ENCODE results near the gene TMED1.
A peak's percentile ranks its signal among the peaks of the same experiment; 100 is the strongest.

Gene TMED1

GRCh38 chr19:10811391-10812111, 24.5 kb downstream of the TMED1 start:
- no peak overlapping the region for H3K4me3 ChIP-seq (ENCODE audit: low read length)
- H3K36me3 ChIP-seq (ENCODE audit: control insufficient read depth, insufficient read depth, low read length) = peaks cover 40% of the 10 kb centered on the region
- no peaks in the 10 kb centered on the region for H3K27me3 ChIP-seq (ENCODE audit: control insufficient read depth, insufficient read depth, low read length)
- H3K4me1 ChIP-seq (ENCODE audit: control insufficient read depth, insufficient read depth, low read length) = peaks cover 20% of the 10 kb centered on the region
- H3K9me3 ChIP-seq (ENCODE audit: control insufficient read depth, low read length) = no peaks in the 10 kb centered on the region
- H3K9ac ChIP-seq (ENCODE audit: low read length) = no peak overlapping the region

GRCh38 chr19:10809651-10810285, 26.2 kb downstream of the TMED1 start:
- H3K9me3 ChIP-seq (ENCODE audit: control insufficient read depth, low read length) = no peaks in the 10 kb centered on the region
- no peaks in the 10 kb centered on the region for H3K27me3 ChIP-seq (ENCODE audit: control insufficient read depth, insufficient read depth, low read length)
- no peak overlapping the region for H3K4me3 ChIP-seq (ENCODE audit: low read length)
- H3K9ac ChIP-seq (ENCODE audit: low read length) = peak overlapping the region; percentile 25
- H3K36me3 ChIP-seq (ENCODE audit: control insufficient read depth, insufficient read depth, low read length) = peaks cover 41% of the 10 kb centered on the region
- peaks cover 20% of the 10 kb centered on the region for H3K4me1 ChIP-seq (ENCODE audit: control insufficient read depth, insufficient read depth, low read length)

DNA sequence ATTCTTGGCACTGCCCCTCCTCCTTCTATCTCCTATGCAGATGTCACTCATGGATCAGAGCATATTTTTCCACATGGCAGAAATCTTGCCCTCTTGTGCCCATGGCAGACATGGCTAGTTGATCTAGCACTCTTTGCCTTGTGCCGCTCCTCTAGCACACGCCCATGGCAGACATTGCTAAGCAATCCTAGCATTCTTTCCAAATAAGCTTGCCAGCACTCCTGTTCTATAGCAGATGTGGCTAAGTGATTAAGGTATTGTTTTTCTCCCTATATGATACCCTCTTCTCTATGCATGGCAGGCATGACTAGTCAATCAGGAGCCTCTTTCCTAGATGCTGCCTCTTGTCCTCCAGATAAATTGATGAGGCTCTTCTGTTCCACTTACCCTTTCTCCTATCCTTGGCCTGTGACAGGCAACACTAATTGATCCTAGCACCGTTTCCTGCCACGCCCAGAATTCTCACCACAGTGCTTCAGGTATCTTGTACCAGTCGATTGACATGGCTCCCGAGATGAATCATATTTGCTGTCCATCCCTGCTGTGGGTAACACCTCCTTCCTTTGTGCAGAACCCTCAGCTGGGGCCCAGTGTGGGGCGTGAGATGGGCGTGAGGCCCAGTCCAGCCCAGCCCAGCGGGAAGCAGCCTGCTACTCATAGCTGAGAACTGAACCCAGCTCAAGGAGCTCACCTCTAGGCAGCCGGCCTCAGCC, 26.9 kb downstream of the TMED1 start:
- Histone ChIP-seq H3K4me1 (ENCODE audit: control insufficient read depth, insufficient read depth, low read length) (peaks cover 20% of the 10 kb centered on the region), H3K36me3 (ENCODE audit: control insufficient read depth, insufficient read depth, low read length) (peaks cover 43% of the 10 kb centered on the region), H3K27me3 (ENCODE audit: control insufficient read depth, insufficient read depth, low read length) (no peaks in the 10 kb centered on the region), H3K9ac (ENCODE audit: low read length) (peak overlapping the region; percentile 25), H3K4me3 (ENCODE audit: low read length) (no peak overlapping the region), H3K9me3 (ENCODE audit: control insufficient read depth, low read length) (no peaks in the 10 kb centered on the region)

- Histone ChIP-seq H3K9ac (ENCODE audit: low read length) (no peak overlapping the region), H3K27me3 (ENCODE audit: control insufficient read depth, insufficient read depth, low read length) (no peaks in the 10 kb centered on the region), H3K9me3 (ENCODE audit: control insufficient read depth, low read length) (no peaks in the 10 kb centered on the region), H3K4me1 (ENCODE audit: control insufficient read depth, insufficient read depth, low read length) (peaks cover 20% of the 10 kb centered on the region), H3K36me3 (ENCODE audit: control insufficient read depth, insufficient read depth, low read length) (peaks cover 52% of the 10 kb centered on the region), H3K4me3 (ENCODE audit: low read length) (no peak overlapping the region)
These were observed 30.2 kb downstream of the TMED1 start for GRCh38 chr19:10805758-10806247.

DNA sequence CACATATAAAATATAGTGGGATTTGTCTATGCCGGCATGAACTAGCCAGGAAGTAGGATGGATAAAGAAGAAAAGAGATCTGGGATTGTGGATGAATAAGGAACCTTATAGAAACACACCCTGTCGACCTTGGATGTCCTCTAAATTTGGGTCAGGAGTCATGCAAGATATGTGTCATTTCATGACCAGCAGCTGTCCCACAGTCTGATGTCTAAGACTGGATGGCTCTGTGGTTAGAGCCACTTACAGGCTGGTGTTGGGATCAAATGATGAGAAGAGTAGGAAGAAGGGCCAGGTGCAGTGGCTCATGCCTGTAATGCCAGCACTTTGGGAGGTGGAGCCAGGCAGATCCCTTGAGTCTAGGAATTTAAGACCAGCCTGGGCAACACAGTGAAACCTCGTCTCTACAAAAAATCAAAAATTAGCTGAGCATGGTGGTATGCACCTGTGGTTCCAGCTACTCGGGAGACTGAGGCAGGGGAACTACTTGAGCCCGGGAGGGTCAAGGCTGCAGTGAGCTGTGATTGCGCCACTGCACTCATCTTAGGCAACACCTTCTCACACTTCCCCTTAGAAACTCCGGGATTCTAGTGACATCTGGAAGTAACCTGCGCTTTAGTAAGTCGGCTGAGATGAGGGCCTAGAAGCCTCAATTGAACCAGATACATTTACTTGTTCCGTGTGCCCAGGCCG, 30.8 kb downstream of the TMED1 start:
- Histone ChIP-seq H3K9me3 (ENCODE audit: control insufficient read depth, low read length) (no peaks in the 10 kb centered on the region), H3K4me1 (ENCODE audit: control insufficient read depth, insufficient read depth, low read length) (peaks cover 19% of the 10 kb centered on the region), H3K9ac (ENCODE audit: low read length) (no peak overlapping the region), H3K27me3 (ENCODE audit: control insufficient read depth, insufficient read depth, low read length) (no peaks in the 10 kb centered on the region), H3K4me3 (ENCODE audit: low read length) (no peak overlapping the region), H3K36me3 (ENCODE audit: control insufficient read depth, insufficient read depth, low read length) (peaks cover 51% of the 10 kb centered on the region)

GRCh38 chr19:10803252-10803651, 32.8 kb downstream of the TMED1 start:
- peaks cover 43% of the 10 kb centered on the region for H3K36me3 ChIP-seq (ENCODE audit: control insufficient read depth, insufficient read depth, low read length)
- H3K9ac ChIP-seq (ENCODE audit: low read length) = no peak overlapping the region
- no peaks in the 10 kb centered on the region for H3K4me1 ChIP-seq (ENCODE audit: control insufficient read depth, insufficient read depth, low read length)
- no peaks in the 10 kb centered on the region for H3K27me3 ChIP-seq (ENCODE audit: control insufficient read depth, insufficient read depth, low read length)
- no peak overlapping the region for H3K4me3 ChIP-seq (ENCODE audit: low read length)
- H3K9me3 ChIP-seq (ENCODE audit: control insufficient read depth, low read length) = no peaks in the 10 kb centered on the region

DNA sequence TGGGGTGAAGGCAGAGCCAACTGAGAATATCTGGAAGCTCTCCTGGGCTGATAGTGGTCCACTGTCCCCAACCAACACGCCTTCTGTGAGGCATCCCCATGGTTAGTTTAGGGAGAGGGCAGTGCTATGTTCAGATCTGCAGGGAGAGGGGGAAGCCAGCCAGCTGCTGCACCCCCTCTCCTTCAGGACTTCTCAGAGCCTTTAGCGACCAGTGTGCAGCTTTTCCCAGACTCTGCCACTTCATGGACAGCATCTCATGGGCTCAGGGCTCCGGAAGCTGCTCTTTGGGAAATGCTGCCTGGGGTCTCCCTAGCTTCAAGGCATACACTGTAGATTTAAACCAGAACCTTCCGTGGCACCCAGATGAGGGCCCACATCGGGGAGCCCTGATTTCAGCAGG, 33.5 kb downstream of the TMED1 start:
- Histone ChIP-seq H3K4me3 (ENCODE audit: low read length) (no peak overlapping the region), H3K4me1 (ENCODE audit: control insufficient read depth, insufficient read depth, low read length) (no peaks in the 10 kb centered on the region), H3K36me3 (ENCODE audit: control insufficient read depth, insufficient read depth, low read length) (peaks cover 46% of the 10 kb centered on the region), H3K27me3 (ENCODE audit: control insufficient read depth, insufficient read depth, low read length) (no peaks in the 10 kb centered on the region), H3K9ac (ENCODE audit: low read length) (no peak overlapping the region), H3K9me3 (ENCODE audit: control insufficient read depth, low read length) (no peaks in the 10 kb centered on the region)

GRCh38 chr19:10800488-10800887, 35.5 kb downstream of the TMED1 start:
- Histone ChIP-seq H3K9me3 (ENCODE audit: control insufficient read depth, low read length) (no peaks in the 10 kb centered on the region), H3K36me3 (ENCODE audit: control insufficient read depth, insufficient read depth, low read length) (peaks cover 56% of the 10 kb centered on the region), H3K9ac (ENCODE audit: low read length) (no peak overlapping the region), H3K27me3 (ENCODE audit: control insufficient read depth, insufficient read depth, low read length) (no peaks in the 10 kb centered on the region), H3K4me1 (ENCODE audit: control insufficient read depth, insufficient read depth, low read length) (no peaks in the 10 kb centered on the region), H3K4me3 (ENCODE audit: low read length) (no peak overlapping the region)

DNA sequence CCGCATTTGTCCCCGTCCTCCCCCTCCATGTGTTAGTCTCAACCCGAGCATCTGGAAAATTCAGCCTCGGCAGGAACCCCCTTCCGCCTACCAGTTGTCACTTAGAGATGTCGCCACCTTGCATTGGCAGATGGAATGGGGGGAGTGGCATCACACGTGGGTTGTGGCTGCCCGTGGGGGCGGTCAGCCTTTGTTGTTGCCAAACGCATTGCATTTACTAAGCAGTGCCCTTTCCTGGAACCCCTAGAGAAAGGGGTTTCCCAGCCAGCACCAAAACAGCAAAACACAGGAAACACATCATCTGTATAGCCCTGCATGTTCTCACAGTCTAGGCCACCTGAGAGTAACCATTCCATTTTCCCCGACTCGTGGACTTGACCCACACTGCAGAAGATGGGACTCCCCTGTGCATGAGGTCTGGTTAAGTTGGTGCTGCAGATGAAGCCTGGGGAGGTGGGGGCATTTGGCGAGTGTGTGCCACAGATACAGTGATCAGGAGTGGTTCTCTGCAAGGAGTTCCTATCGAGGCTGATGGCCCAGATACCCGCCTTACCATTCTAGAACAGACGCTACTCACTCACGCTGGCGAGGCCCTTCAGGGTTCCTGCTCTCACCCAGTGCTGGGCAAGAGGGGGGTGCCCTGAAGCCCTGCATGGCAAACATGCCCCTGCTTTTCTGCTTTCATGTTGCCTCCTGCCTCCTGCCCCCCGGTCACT, 38.3 kb downstream of the TMED1 start:
- H3K27me3 ChIP-seq (ENCODE audit: control insufficient read depth, insufficient read depth, low read length) = no peaks in the 10 kb centered on the region
- H3K9me3 ChIP-seq (ENCODE audit: control insufficient read depth, low read length) = no peaks in the 10 kb centered on the region
- H3K4me3 ChIP-seq (ENCODE audit: low read length) = no peak overlapping the region
- H3K9ac ChIP-seq (ENCODE audit: low read length) = no peak overlapping the region
- H3K36me3 ChIP-seq (ENCODE audit: control insufficient read depth, insufficient read depth, low read length) = peaks cover 46% of the 10 kb centered on the region
- no peaks in the 10 kb centered on the region for H3K4me1 ChIP-seq (ENCODE audit: control insufficient read depth, insufficient read depth, low read length)

GRCh38 chr19:10797078-10797477, 38.9 kb downstream of the TMED1 start:
- Histone ChIP-seq H3K4me3 (ENCODE audit: low read length) (no peak overlapping the region), H3K9ac (ENCODE audit: low read length) (no peak overlapping the region), H3K36me3 (ENCODE audit: control insufficient read depth, insufficient read depth, low read length) (peaks cover 43% of the 10 kb centered on the region), H3K9me3 (ENCODE audit: control insufficient read depth, low read length) (no peaks in the 10 kb centered on the region), H3K27me3 (ENCODE audit: control insufficient read depth, insufficient read depth, low read length) (no peaks in the 10 kb centered on the region), H3K4me1 (ENCODE audit: control insufficient read depth, insufficient read depth, low read length) (no peaks in the 10 kb centered on the region)

DNA sequence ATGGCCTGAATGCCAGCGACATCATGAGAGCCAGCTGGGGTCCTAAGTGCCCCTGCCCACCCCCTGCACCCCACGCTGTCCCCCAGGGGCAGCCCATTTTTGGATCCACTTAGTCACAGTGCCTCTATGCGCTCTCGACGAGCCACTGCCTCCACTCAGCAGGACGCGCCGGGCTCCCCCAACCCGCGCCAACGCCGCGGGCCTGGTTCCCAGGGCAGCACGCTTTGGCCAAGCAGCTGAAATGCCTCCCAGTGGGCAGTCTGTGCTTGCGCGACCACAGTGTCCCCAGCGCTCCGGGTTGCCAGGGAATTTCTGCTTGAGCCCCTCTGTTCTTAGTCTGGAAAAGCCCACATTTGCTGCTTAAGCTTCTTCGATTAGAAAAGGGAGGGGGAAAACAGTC, 39.4 kb downstream of the TMED1 start:
- H3K36me3 ChIP-seq (ENCODE audit: control insufficient read depth, insufficient read depth, low read length) = peaks cover 45% of the 10 kb centered on the region
- no peaks in the 10 kb centered on the region for H3K4me1 ChIP-seq (ENCODE audit: control insufficient read depth, insufficient read depth, low read length)
- H3K27me3 ChIP-seq (ENCODE audit: control insufficient read depth, insufficient read depth, low read length) = no peaks in the 10 kb centered on the region
- no peaks in the 10 kb centered on the region for H3K9me3 ChIP-seq (ENCODE audit: control insufficient read depth, low read length)
- H3K9ac ChIP-seq (ENCODE audit: low read length) = no peak overlapping the region
- no peak overlapping the region for H3K4me3 ChIP-seq (ENCODE audit: low read length)

Measured in mucosa of stomach (tissue), 1 donor.